IMR-90 (cell line): ENCODE measurements around the gene CDC34. TPM values are rescaled to one million over a fixed set of nuclear protein-coding genes. Genes with fewer than 3 reads are reported as not detected.

ENCODE experiments used
- ATAC-seq: fragments of 200-7000 bp; cut with Tn5 transposase; 2 replicates; pipeline ENCODE4 v1.9.1; 2020; ENCODE audit warnings: low read depth, mild to moderate bottlenecking, moderate library complexity
- BruUV-seq: library from RNA; stranded (reverse); fragments of 400-500 nt; replicated peaks from 2 replicates; lab custom pipeline; 2021; lab: Mats Ljungman, UMichigan
- CTCF ChIA-PET: fragments of 300-600 bp; formaldehyde crosslinking; extraction: SDS; loops from one replicate; lab custom pipeline; 2021; ENCODE audit warnings: antibody characterized with exemption; lab: Yijun Ruan, JAX
- POLR2A ChIA-PET: fragments of 300-600 bp; sonication (Branson Sonifier 250); formaldehyde crosslinking; loops from one replicate; lab custom pipeline; 2022; ENCODE audit warnings: antibody characterized with exemption; ENCODE audit not compliant: unreplicated experiment; lab: Charles Lee
- DNase-seq: peaks from one replicate; pipeline ENCODE4 v3.0.0; 2013
- H2AFZ ChIP-seq: replicated peaks from 2 replicates; pipeline ENCODE3; 2013; ENCODE audit warnings: low read length, mild to moderate bottlenecking; ENCODE audit not compliant: poor library complexity
- H2AK5ac ChIP-seq: 2 replicates; pipeline ENCODE4 v1.6.1; 2013; ENCODE audit warnings: low read depth, low read length, inconsistent platforms
- H2AK9ac ChIP-seq: replicated peaks from 2 replicates; pipeline ENCODE3; 2013; ENCODE audit warnings: mild to moderate bottlenecking, low read depth, low read length, moderate library complexity; ENCODE audit not compliant: poor library complexity
- H2BK120ac ChIP-seq: 2 replicates; pipeline ENCODE4 v1.6.1; 2013; ENCODE audit warnings: low read depth, low read length, inconsistent platforms
- H2BK15ac ChIP-seq: 3 replicates; pipeline ENCODE4 v1.6.1; 2013; ENCODE audit warnings: low read depth, low read length, inconsistent platforms
- H2BK20ac ChIP-seq: 2 replicates; pipeline ENCODE4 v1.6.1; 2013; ENCODE audit warnings: low read depth, mild to moderate bottlenecking, inconsistent platforms, low read length, moderate library complexity
- H2BK5ac ChIP-seq: 2 replicates; pipeline ENCODE4 v1.6.1; 2013; ENCODE audit warnings: mild to moderate bottlenecking, low read depth, low read length, inconsistent platforms; ENCODE audit not compliant: poor library complexity, severe bottlenecking
- H3K14ac ChIP-seq: replicated peaks from 2 replicates; pipeline ENCODE4 v1.6.1; 2013; ENCODE audit warnings: low read depth, low read length, inconsistent platforms
- H3K18ac ChIP-seq: 2 replicates; pipeline ENCODE4 v1.6.1; 2013; ENCODE audit warnings: low read depth, low read length, control low read depth
- H3K23ac ChIP-seq: 2 replicates; pipeline ENCODE4 v1.6.1; 2013; ENCODE audit warnings: low read depth, low read length, inconsistent platforms
- H3K27ac ChIP-seq: 2 replicates; pipeline ENCODE4 v1.5.1; 2013; ENCODE audit warnings: mild to moderate bottlenecking, control low read depth, low read length; ENCODE audit not compliant: insufficient read depth
- H3K27me3 ChIP-seq: 2 replicates; pipeline ENCODE4 v1.6.1; 2013; ENCODE audit warnings: low read length; ENCODE audit not compliant: control insufficient read depth, insufficient read depth
- H3K36me3 ChIP-seq: 2 replicates; pipeline ENCODE4 v1.6.1; 2013; ENCODE audit warnings: low read length, mixed read lengths; ENCODE audit not compliant: control insufficient read depth, insufficient read depth
- H3K4ac ChIP-seq: 2 replicates; pipeline ENCODE4 v1.6.1; 2013; ENCODE audit warnings: low read depth, low read length, inconsistent platforms
- H3K4me1 ChIP-seq: 2 replicates; pipeline ENCODE4 v1.6.1; 2013; ENCODE audit warnings: low read length, mixed read lengths; ENCODE audit not compliant: control insufficient read depth, insufficient read depth
- H3K4me2 ChIP-seq: 2 replicates; pipeline ENCODE4 v1.6.1; 2013; ENCODE audit warnings: low read depth, mild to moderate bottlenecking, control low read depth, low read length, moderate library complexity
- H3K4me3 ChIP-seq: 2 replicates; pipeline ENCODE4 v1.5.1; 2013; ENCODE audit warnings: low read depth, mild to moderate bottlenecking, control low read depth, low read length, moderate library complexity; ENCODE audit not compliant: insufficient read depth
- H3K56ac ChIP-seq: 2 replicates; pipeline ENCODE4 v1.6.1; 2013; ENCODE audit warnings: low read length, inconsistent platforms; ENCODE audit not compliant: insufficient read depth; ENCODE audit errors: extremely low read depth
- H3K79me1 ChIP-seq, 2 experiments: 2 replicates each; pipeline ENCODE4 v1.6.1; 2013; ENCODE audit warnings: low read length in 2 of 2, inconsistent platforms in 1 of 2, low read depth in 1 of 2
- H3K9ac ChIP-seq: 2 replicates; pipeline ENCODE4 v1.6.1; 2013; ENCODE audit warnings: low read depth, low read length, control low read depth
- H3K9me1 ChIP-seq: 2 replicates; pipeline ENCODE4 v1.6.1; 2013; ENCODE audit warnings: low read length, inconsistent platforms; ENCODE audit not compliant: insufficient read depth
- H3K9me3 ChIP-seq: 2 replicates; pipeline ENCODE4 v1.6.1; 2013; ENCODE audit warnings: low read length; ENCODE audit not compliant: control insufficient read depth, insufficient read depth
- H4K20me1 ChIP-seq: 2 replicates; pipeline ENCODE4 v1.6.1; 2013; ENCODE audit warnings: low read length, inconsistent platforms; ENCODE audit not compliant: insufficient read depth
- H4K5ac ChIP-seq: 2 replicates; pipeline ENCODE4 v1.6.1; 2013; ENCODE audit warnings: mild to moderate bottlenecking, low read depth, low read length, control low read depth
- H4K8ac ChIP-seq, 2 experiments: 2 replicates each; pipeline ENCODE4 v1.6.1; 2013; ENCODE audit warnings: low read depth in 2 of 2, low read length in 2 of 2, control low read depth in 1 of 2, inconsistent platforms in 1 of 2
- H4K91ac ChIP-seq: 2 replicates; pipeline ENCODE4 v1.6.1; 2013; ENCODE audit warnings: low read depth, low read length, inconsistent platforms; ENCODE audit not compliant: insufficient read depth
- BHLHE40 ChIP-seq: fragments of 150-350 bp; IDR thresholded peaks from 2 replicates; pipeline ENCODE4 v1.6.1; 2016; ENCODE audit warnings: mild to moderate bottlenecking, low read depth, low read length
- CEBPB ChIP-seq: IDR thresholded peaks from 2 replicates; pipeline ENCODE4 v1.6.1; 2012; ENCODE audit warnings: low read depth, low read length, improper control_type of control experiment
- CHD1 ChIP-seq: IDR thresholded peaks from 2 replicates; pipeline ENCODE4 v1.6.1; 2012; ENCODE audit warnings: low read depth, low read length, improper control_type of control experiment
- CTCF ChIP-seq: conservative IDR thresholded peaks from 2 replicates; pipeline ENCODE4 v1.5.1; 2012; ENCODE audit warnings: mild to moderate bottlenecking, low read depth, low read length, improper control_type of control experiment
- ELK1 ChIP-seq: fragments of 150-350 bp; IDR thresholded peaks from 2 replicates; pipeline ENCODE4 v1.6.1; 2016; ENCODE audit warnings: low read depth, mild to moderate bottlenecking, low read length, moderate library complexity, borderline replicate concordance
- FOS ChIP-seq: fragments of 150-350 bp; IDR thresholded peaks from 2 replicates; pipeline ENCODE4 v1.6.1; 2016; ENCODE audit warnings: low read depth, low read length
- MAFK ChIP-seq: IDR thresholded peaks from 2 replicates; pipeline ENCODE4 v1.6.1; 2012; ENCODE audit warnings: low read depth, low read length, improper control_type of control experiment
- MAZ ChIP-seq: IDR thresholded peaks from 2 replicates; pipeline ENCODE4 v1.6.1; 2012; ENCODE audit warnings: low read depth, mild to moderate bottlenecking, low read length, improper control_type of control experiment, moderate library complexity, borderline replicate concordance
- MXI1 ChIP-seq: IDR thresholded peaks from 2 replicates; pipeline ENCODE4 v1.6.1; 2012; ENCODE audit warnings: low read depth, mild to moderate bottlenecking, low read length, moderate library complexity, borderline replicate concordance
- NFE2L2 ChIP-seq: fragments of 150-350 bp; IDR thresholded peaks from 2 replicates; pipeline ENCODE4 v1.6.1; 2016; ENCODE audit warnings: low read depth, mild to moderate bottlenecking, low read length
- POLR2A ChIP-seq: IDR thresholded peaks from 2 replicates; pipeline ENCODE4 v1.6.1; 2012; ENCODE audit warnings: mild to moderate bottlenecking, low read depth, low read length
- RAD21 ChIP-seq: IDR thresholded peaks from 2 replicates; pipeline ENCODE4 v1.6.1; 2012; ENCODE audit warnings: low read length, improper control_type of control experiment
- RFX5 ChIP-seq: IDR thresholded peaks from 2 replicates; pipeline ENCODE4 v1.8.0; 2012; ENCODE audit warnings: low read depth, mild to moderate bottlenecking, low read length, moderate library complexity
- SMC3 ChIP-seq: fragments of 150-350 bp; IDR thresholded peaks from 2 replicates; pipeline ENCODE4 v1.6.1; 2016; ENCODE audit warnings: low read depth, mild to moderate bottlenecking, antibody characterized with exemption, low read length, moderate library complexity
- USF2 ChIP-seq: fragments of 150-350 bp; IDR thresholded peaks from 2 replicates; pipeline ENCODE4 v1.6.1; 2017; ENCODE audit warnings: mild to moderate bottlenecking, antibody characterized with exemption, low read length, low read depth
- WGBS, 2 experiments: methylation state at CpG; one replicate each; pipeline versions ENCODE4 v1.1.5 to v1.1.7; 2013; ENCODE audit warnings: missing lambda C conversion rate in 2 of 2; ENCODE audit not compliant: insufficient read length in 1 of 2; ENCODE audit errors: extremely low coverage in 2 of 2; 5-methylcytosine and 5-hydroxymethylcytosine counted together
- dilution Hi-C: fragments of 300-500 bp; cut with HindIII; formaldehyde crosslinking; loops from one replicate; pipeline ENCODE4 v1.14.3; 2018; ENCODE audit warnings: low sequenced_read_pairs; ENCODE audit not compliant: unreplicated experiment
- in situ Hi-C: fragments of 300-500 bp; cut with MboI; formaldehyde crosslinking; loops from 3 replicates; pipeline ENCODE4 v1.14.3; 2019; ENCODE audit warnings: low sequenced_read_pairs, inconsistent platforms, mixed read lengths
- intact Hi-C: fragments of 100-400 bp; cut with micrococcal nuclease; formaldehyde crosslinking; loops from 2 replicates; pipeline ENCODE4 v1.10.0; 2022
- polyA plus RNA-seq, 3 experiments: library from polyadenylated mRNA; depleted of rRNA; stranded (reverse); fragments of >200 nt; gene quantifications; 2 replicates each; pipeline ENCODE4 v1.2.3, GENCODE V29; 2012; ENCODE audit warnings: low replicate concordance in 1 of 3
- total RNA-seq: library from RNA; depleted of rRNA; stranded (reverse); fragments of >200 nt; gene quantifications from 2 replicates; pipeline ENCODE4 v1.2.3, GENCODE V29; 2012

The CDC34 gene
- total and polyA plus RNA-seq, 2 of the 4 experiments (the other 2 are of a cell fraction), result 35.7 to 68.9 TPM

- Histone ChIP-seq H3K9me1 (no peaks in the 10 kb centered on the region), H4K20me1 (peaks cover 54% of the 10 kb centered on the region), H2BK120ac (no peak overlapping the region), H2BK15ac (no peak overlapping the region), H2AFZ (no peak overlapping the region), H4K91ac (no peak overlapping the region), H4K8ac (no peak overlapping the region), H3K56ac (no peak overlapping the region), H3K36me3 (peaks cover 26% of the 10 kb centered on the region; the same call in 1 of the 2 replicates), H2AK5ac (no peak overlapping the region; the same call in 1 of the 2 replicates), H3K4ac (no peak overlapping the region), H2BK5ac (no peak overlapping the region), H3K18ac (no peak overlapping the region), H3K14ac (no peak overlapping the region), H2BK20ac (no peak overlapping the region), H4K5ac (no peak overlapping the region), H2AK9ac (peak overlapping the region; percentile 55), H3K9me3 (no peaks in the 10 kb centered on the region), H3K27ac (no peak overlapping the region), H3K79me1 (peaks cover 0 to 22% of the 10 kb centered on the region in 2 experiments; a peak in 1 of 4 replicates), H3K27me3 (no peaks in the 10 kb centered on the region; the same call in 1 of the 2 replicates), H3K9ac (no peak overlapping the region), H3K4me3 (no peak overlapping the region), H3K23ac (no peak overlapping the region), H3K4me1 (peaks cover 5% of the 10 kb centered on the region), H3K4me2 (no peak overlapping the region)
- CTCF ChIA-PET, result interaction anchor here (0.6 kb wide), 1 partner anchor 17 kb away, joined by 4 read pairs; no protein-coding TSS in a partner anchor
- WGBS, 2 experiments, result 88% methylated on average over 10 of the region's 27 CpGs; no CpG with 5 or more reads in 1 of the 2 experiments
- POLR2A ChIA-PET, result no interaction called here
- ATAC-seq, result no peak
- in situ Hi-C loops (no loop called here), intact Hi-C loops (no loop called here), dilution Hi-C loops (no loop called here)
- DNase-seq, result no peak
- no TSS peak for BruUV-seq
- TF ChIP-seq RAD21, result no peak
- TF ChIP-seq USF2, result no peak
- no peak for TF ChIP-seq POLR2A
- TF ChIP-seq RFX5, result no peak
- TF ChIP-seq SMC3, result no peak
- TF ChIP-seq BHLHE40, result no peak
- no peak for TF ChIP-seq CHD1
- TF ChIP-seq CEBPB, result no peak
- no peak for TF ChIP-seq CTCF
- TF ChIP-seq MXI1, result no peak
- TF ChIP-seq MAZ, result no peak
- TF ChIP-seq FOS, result no peak
- no peak for TF ChIP-seq MAFK
- no peak for TF ChIP-seq ELK1
- no peak for TF ChIP-seq NFE2L2
These were observed 51.8 kb downstream of the CDC34 start for GRCh38 chr19:583198-583967.
